HepG2 (cell line): Measurements from ENCODE around the gene TNC. TPM values are rescaled to one million over a fixed set of nuclear protein-coding genes. Genes with fewer than 3 reads are reported as not detected.
"Not testable (repeated sequence)": the region's sequence is repeated elsewhere in the genome, so short reads cannot be mapped to it uniquely, and the experiment has no call there.

Experiments
- ATAC-seq: fragments of 200-7000 bp; cut with Tn5 transposase; 3 replicates; pipeline ENCODE4 v1.9.1; 2020; ENCODE audit warnings: mild to moderate bottlenecking, moderate library complexity
- BruUV-seq: library from RNA; stranded (reverse); fragments of 400-500 nt; replicated peaks from 2 replicates; lab custom pipeline; 2021; lab: Mats Ljungman, UMichigan
- CTCF ChIA-PET: fragments of 300-600 bp; formaldehyde crosslinking; extraction: SDS; loops from one replicate; lab custom pipeline; 2021; ENCODE audit warnings: low total read pairs, inconsistent platforms, low intra/inter-chr PET ratio; lab: Yijun Ruan, JAX
- POLR2A ChIA-PET: fragments of 350-600 bp; sonication (Branson Sonifier 250); formaldehyde crosslinking; loops from one replicate; lab custom pipeline; 2020; ENCODE audit warnings: antibody characterized with exemption, inconsistent platforms; lab: Yijun Ruan, JAX
- DNase-seq: peaks from one replicate; pipeline ENCODE4 v3.0.0-alpha.2; 2015; ENCODE audit warnings: low spot score
- FAIRE-seq: peaks from 3 replicates; lab custom pipeline; 2011; peaks lifted over from hg19 to GRCh38; lab: Jason Lieb, UNC
- H2AFZ ChIP-seq: one replicate; pipeline ENCODE4 v1.6.1; 2011; ENCODE audit warnings: low read length, inconsistent platforms
- H3K27ac ChIP-seq: fragments of 300-600 bp; 3 replicates; pipeline ENCODE4 v1.8.0; 2011; ENCODE audit warnings: mixed run types, mild to moderate bottlenecking, mixed read lengths, low read length, inconsistent platforms; ENCODE audit not compliant: insufficient read depth; ENCODE audit errors: extremely low read length
- H3K27me3 ChIP-seq, 2 experiments: fragments of 200-600 bp in 1 of 2; 2 replicates in 1 of 2; 3 replicates in 1 of 2; pipeline versions ENCODE4 v1.6.0 to v1.8.0; 2011; ENCODE audit warnings: low read length in 2 of 2, mild to moderate bottlenecking in 2 of 2, moderate library complexity in 2 of 2, inconsistent platforms in 1 of 2; ENCODE audit not compliant: insufficient read depth in 2 of 2, control insufficient read depth in 1 of 2
- H3K36me3 ChIP-seq, 2 experiments: fragments of 200-600 bp in 1 of 2; replicated peaks in 1 of 2; 2 replicates in 1 of 2; 3 replicates in 1 of 2; pipeline versions ENCODE4 v1.5.1 to v1.8.0; 2011; ENCODE audit warnings: low read length in 2 of 2, inconsistent platforms in 1 of 2; ENCODE audit not compliant: insufficient read depth in 2 of 2, control insufficient read depth in 1 of 2
- H3K4me1 ChIP-seq: 2 replicates; pipeline ENCODE4 v1.5.1; 2012; ENCODE audit warnings: low read length, inconsistent platforms; ENCODE audit not compliant: insufficient read depth
- H3K4me2 ChIP-seq: 2 replicates; pipeline ENCODE4 v1.6.0; 2011; ENCODE audit warnings: low read depth, low read length, inconsistent platforms
- H3K4me3 ChIP-seq, 3 experiments: fragments of 200-600 bp in 1 of 3; sonication (generic), shearing (Covaris generic) in 1 of 3; replicated peaks in 1 of 3; 2 replicates each; pipeline ENCODE4 v1.5.1; 2011 to 2016; ENCODE audit warnings: low read length in 3 of 3, inconsistent platforms in 2 of 3, low read depth in 2 of 3, mild to moderate bottlenecking in 2 of 3, control low read depth in 1 of 3, mixed read lengths in 1 of 3; ENCODE audit not compliant: insufficient read depth in 1 of 3
- H3K79me2 ChIP-seq: one replicate; pipeline ENCODE4 v1.6.1; 2011; ENCODE audit warnings: low read length, inconsistent platforms; ENCODE audit not compliant: insufficient read depth
- H3K9ac ChIP-seq: 2 replicates; pipeline ENCODE4 v1.6.0; 2011; ENCODE audit warnings: mild to moderate bottlenecking, low read depth, low read length, inconsistent platforms; ENCODE audit not compliant: insufficient read depth
- H3K9me3 ChIP-seq: 2 replicates; pipeline ENCODE4 v1.5.1; 2012; ENCODE audit warnings: mild to moderate bottlenecking, low read length
- H4K20me1 ChIP-seq: 2 replicates; pipeline ENCODE4 v1.6.0; 2011; ENCODE audit warnings: inconsistent platforms, mild to moderate bottlenecking, low read length, moderate library complexity; ENCODE audit not compliant: insufficient read depth
- ETV6 ChIP-seq: sonication (generic); formaldehyde crosslinking; conservative IDR thresholded peaks from 2 replicates; pipeline ENCODE4 v1.4.0; 2020; ENCODE audit warnings: missing genetic modification reagents
- SIN3B ChIP-seq: fragments of 150-350 bp; IDR thresholded peaks from 2 replicates; pipeline ENCODE4 v1.6.1; 2014; ENCODE audit warnings: low read length
- ZKSCAN5 ChIP-seq: sonication (generic); formaldehyde crosslinking; IDR thresholded peaks from 2 replicates; pipeline ENCODE4 v1.5.1; 2020; ENCODE audit warnings: mild to moderate bottlenecking, missing genetic modification reagents
- ZMAT3 ChIP-seq: sonication (generic); formaldehyde crosslinking; conservative IDR thresholded peaks from 2 replicates; pipeline ENCODE4 v1.7.0; 2021; ENCODE audit warnings: missing genetic modification reagents
- ZNF337 ChIP-seq: sonication (generic); formaldehyde crosslinking; IDR thresholded peaks from 2 replicates; pipeline ENCODE4 v1.5.1; 2020; ENCODE audit warnings: missing genetic modification reagents, low read depth, mild to moderate bottlenecking, borderline replicate concordance
- WGBS: methylation state at CpG from one replicate; pipeline ENCODE4 v1.1.6; 2017; ENCODE audit warnings: low lambda C conversion rate; 5-methylcytosine and 5-hydroxymethylcytosine counted together
- in situ Hi-C: cut with HindIII; loops from 2 replicates; pipeline ENCODE4 v1.10.0; 2017; ENCODE audit warnings: low pct_unique_long_range_greater_than_20kb; ENCODE audit not compliant: extremely low pct_ligation_motif_present
- intact Hi-C: fragments of 100-400 bp; cut with micrococcal nuclease; formaldehyde crosslinking; loops from one replicate; pipeline ENCODE4 v1.10.0; 2022; ENCODE audit not compliant: unreplicated experiment
- polyA plus RNA-seq, 8 experiments: library from polyadenylated mRNA; depleted of rRNA in 3 of 8; stranded (reverse) in 7 of 8; unstranded in 1 of 8; fragments of >200 nt; fragmentation: Illumina TruSeq in 4 of 8; extraction: Trizol in 4 of 8; gene quantifications; 2 replicates each; pipeline versions ENCODE4 v1.2.1 to v1.2.3, GENCODE V29; 2011 to 2016; ENCODE audit warnings: low read depth in 4 of 8, missing spikeins in 1 of 8, mixed read lengths in 1 of 8; ENCODE audit not compliant: insufficient read depth in 1 of 8
- total RNA-seq, 5 experiments: library from RNA; depleted of rRNA; stranded (reverse); fragments of >200 nt; fragmentation: Illumina TruSeq; extraction: Trizol; gene quantifications; 2 replicates each; pipeline ENCODE4 v1.2.3, GENCODE V29; 2016; ENCODE audit warnings: low read depth in 1 of 5
- TF ChIP-seq, protein P1 (sequence below): sonication (generic); formaldehyde crosslinking; IDR thresholded peaks from 2 replicates; pipeline ENCODE4 v1.4.0; 2020; ENCODE audit warnings: missing genetic modification reagents, mild to moderate bottlenecking, borderline replicate concordance
- TF ChIP-seq, protein P2 (sequence below): sonication (generic); formaldehyde crosslinking; IDR thresholded peaks from 2 replicates; pipeline ENCODE4 v1.8.0; 2023; ENCODE audit warnings: mild to moderate bottlenecking, missing genetic modification reagents
- TF ChIP-seq, protein P3 (sequence below): sonication (generic); formaldehyde crosslinking; IDR thresholded peaks from 2 replicates; pipeline ENCODE4 v1.5.1; 2020; ENCODE audit warnings: missing genetic modification reagents, mild to moderate bottlenecking, borderline replicate concordance
- TF ChIP-seq, protein P4 (sequence below): sonication (generic); formaldehyde crosslinking; IDR thresholded peaks from 2 replicates; pipeline ENCODE4 v1.4.0; 2020; ENCODE audit warnings: missing genetic modification reagents, borderline replicate concordance

TNC gene
- total and polyA plus RNA-seq, 2 of the 13 experiments (the other 11 are each of a cell fraction or from before 2014, with no cell fraction given), result not detected

DNA sequence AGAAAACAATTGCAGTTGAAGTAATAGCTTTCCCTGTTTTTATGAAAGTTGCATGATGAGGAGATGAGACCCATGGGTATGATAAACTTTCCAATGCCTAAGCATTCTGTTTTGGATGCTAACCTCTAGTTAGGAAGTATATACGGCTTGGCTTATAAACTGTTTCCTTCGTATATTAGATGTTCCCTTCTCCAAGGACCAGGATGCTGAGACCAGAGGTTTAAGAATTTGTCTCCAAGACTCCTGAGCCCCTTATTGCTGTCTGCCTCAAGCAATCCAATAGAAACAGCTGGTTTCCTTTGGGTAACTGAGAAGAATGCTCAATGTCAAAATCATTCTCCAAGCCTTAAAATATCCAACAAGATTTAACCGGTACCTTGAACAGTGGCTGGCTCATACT, 12.2 kb upstream of the TNC start:
- Histone ChIP-seq H3K27me3 (peaks cover 0 to 2% of the 10 kb centered on the region in 2 experiments; a peak in 1 of 5 replicates), H3K9me3 (peaks cover 5% of the 10 kb centered on the region), H3K36me3 (no peaks in the 10 kb centered on the region), H2AFZ (no peak overlapping the region), H3K4me2 (no peak overlapping the region), H3K27ac (no peak overlapping the region), H3K4me1 (no peaks in the 10 kb centered on the region), H3K79me2 (no peaks in the 10 kb centered on the region), H3K9ac (no peak overlapping the region), H3K4me3 (no peak overlapping the region), H4K20me1 (no peaks in the 10 kb centered on the region)
- 46% methylated on average over 3 of the region's 3 CpGs for WGBS
- ChIA-PET CTCF (no interaction called here), POLR2A (no interaction called here)
- FAIRE-seq (no peak), ATAC-seq (no peak), DNase-seq (no peak)
- intact Hi-C loops (no loop called here), in situ Hi-C loops (no loop called here)
- no TSS peak for BruUV-seq
- TF ChIP-seq, protein P1, sequence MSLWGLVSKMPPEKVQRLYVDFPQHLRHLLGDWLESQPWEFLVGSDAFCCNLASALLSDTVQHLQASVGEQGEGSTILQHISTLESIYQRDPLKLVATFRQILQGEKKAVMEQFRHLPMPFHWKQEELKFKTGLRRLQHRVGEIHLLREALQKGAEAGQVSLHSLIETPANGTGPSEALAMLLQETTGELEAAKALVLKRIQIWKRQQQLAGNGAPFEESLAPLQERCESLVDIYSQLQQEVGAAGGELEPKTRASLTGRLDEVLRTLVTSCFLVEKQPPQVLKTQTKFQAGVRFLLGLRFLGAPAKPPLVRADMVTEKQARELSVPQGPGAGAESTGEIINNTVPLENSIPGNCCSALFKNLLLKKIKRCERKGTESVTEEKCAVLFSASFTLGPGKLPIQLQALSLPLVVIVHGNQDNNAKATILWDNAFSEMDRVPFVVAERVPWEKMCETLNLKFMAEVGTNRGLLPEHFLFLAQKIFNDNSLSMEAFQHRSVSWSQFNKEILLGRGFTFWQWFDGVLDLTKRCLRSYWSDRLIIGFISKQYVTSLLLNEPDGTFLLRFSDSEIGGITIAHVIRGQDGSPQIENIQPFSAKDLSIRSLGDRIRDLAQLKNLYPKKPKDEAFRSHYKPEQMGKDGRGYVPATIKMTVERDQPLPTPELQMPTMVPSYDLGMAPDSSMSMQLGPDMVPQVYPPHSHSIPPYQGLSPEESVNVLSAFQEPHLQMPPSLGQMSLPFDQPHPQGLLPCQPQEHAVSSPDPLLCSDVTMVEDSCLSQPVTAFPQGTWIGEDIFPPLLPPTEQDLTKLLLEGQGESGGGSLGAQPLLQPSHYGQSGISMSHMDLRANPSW, result no peak
- TF ChIP-seq, protein P2, sequence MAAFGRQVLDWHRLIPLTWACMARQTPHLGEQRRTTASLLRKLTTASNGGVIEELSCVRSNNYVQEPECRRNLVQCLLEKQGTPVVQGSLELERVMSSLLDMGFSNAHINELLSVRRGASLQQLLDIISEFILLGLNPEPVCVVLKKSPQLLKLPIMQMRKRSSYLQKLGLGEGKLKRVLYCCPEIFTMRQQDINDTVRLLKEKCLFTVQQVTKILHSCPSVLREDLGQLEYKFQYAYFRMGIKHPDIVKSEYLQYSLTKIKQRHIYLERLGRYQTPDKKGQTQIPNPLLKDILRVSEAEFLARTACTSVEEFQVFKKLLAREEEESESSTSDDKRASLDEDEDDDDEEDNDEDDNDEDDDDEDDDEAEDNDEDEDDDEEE (CRISPR knock-in tag), result no peak
- TF ChIP-seq ETV6 (CRISPR knock-in tag) (no peak), ZNF337 (CRISPR knock-in tag) (no peak), ZMAT3 (CRISPR knock-in tag) (no peak), SIN3B (no peak), ZKSCAN5 (CRISPR knock-in tag) (no peak)
- TF ChIP-seq, protein P3, sequence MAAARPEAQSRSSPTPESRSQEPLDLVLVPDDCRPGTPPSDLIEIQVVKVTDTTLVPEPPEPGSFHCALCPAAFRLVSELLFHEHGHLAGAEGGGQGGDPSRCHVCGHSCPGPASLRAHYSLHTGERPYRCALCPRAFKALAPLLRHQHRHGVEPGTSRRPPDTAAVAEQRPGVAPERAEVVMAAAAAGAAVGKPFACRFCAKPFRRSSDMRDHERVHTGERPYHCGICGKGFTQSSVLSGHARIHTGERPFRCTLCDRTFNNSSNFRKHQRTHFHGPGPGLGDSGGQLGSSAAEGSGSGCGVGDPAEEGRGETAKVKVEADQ, result no peak
- TF ChIP-seq, protein P4, sequence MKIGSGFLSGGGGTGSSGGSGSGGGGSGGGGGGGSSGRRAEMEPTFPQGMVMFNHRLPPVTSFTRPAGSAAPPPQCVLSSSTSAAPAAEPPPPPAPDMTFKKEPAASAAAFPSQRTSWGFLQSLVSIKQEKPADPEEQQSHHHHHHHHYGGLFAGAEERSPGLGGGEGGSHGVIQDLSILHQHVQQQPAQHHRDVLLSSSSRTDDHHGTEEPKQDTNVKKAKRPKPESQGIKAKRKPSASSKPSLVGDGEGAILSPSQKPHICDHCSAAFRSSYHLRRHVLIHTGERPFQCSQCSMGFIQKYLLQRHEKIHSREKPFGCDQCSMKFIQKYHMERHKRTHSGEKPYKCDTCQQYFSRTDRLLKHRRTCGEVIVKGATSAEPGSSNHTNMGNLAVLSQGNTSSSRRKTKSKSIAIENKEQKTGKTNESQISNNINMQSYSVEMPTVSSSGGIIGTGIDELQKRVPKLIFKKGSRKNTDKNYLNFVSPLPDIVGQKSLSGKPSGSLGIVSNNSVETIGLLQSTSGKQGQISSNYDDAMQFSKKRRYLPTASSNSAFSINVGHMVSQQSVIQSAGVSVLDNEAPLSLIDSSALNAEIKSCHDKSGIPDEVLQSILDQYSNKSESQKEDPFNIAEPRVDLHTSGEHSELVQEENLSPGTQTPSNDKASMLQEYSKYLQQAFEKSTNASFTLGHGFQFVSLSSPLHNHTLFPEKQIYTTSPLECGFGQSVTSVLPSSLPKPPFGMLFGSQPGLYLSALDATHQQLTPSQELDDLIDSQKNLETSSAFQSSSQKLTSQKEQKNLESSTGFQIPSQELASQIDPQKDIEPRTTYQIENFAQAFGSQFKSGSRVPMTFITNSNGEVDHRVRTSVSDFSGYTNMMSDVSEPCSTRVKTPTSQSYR (CRISPR knock-in tag), result no peak

DNA sequence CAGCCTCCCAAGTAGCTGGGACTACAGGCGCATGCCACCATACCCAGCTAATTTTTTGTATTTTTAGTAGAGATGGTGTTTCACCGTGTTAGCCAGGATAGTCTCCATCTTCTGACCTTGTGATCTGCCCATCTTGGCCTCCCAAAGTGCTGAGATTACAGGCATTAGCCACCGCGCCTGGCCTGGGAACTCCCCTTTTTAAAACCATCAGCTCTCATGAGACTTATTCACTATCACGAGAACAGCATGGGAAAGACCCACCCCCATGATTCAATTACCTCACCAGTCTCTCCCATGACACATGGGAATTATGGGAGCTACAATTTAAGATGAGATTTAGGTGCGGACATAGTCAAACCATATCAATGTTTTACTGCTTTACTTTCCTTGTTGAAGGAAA, 10.8 kb upstream of the TNC start:
- H3K27me3 ChIP-seq, H3K27ac ChIP-seq, H3K9ac ChIP-seq, H3K4me1 ChIP-seq, BruUV-seq, FAIRE-seq, H3K9me3 ChIP-seq, in situ Hi-C loops, intact Hi-C loops, H3K4me3 ChIP-seq, H3K4me2 ChIP-seq, ATAC-seq, CTCF ChIA-PET, H3K36me3 ChIP-seq, H4K20me1 ChIP-seq, POLR2A ChIA-PET, DNase-seq, H2AFZ ChIP-seq, H3K79me2 ChIP-seq: not testable (repeated sequence)
- WGBS, result 43% methylated on average over 6 of the region's 6 CpGs
